Stimulated activated CD4-positive, alpha-beta T cell treated with anti-CD3 and anti-CD28 coated beads, Interleukin-4, amount 100 ng/mL, for 4 hours (primary cell): Measurements from ENCODE around the gene MBOAT7.
A peak's percentile ranks its signal among the peaks of the same experiment; 100 is the strongest.

ENCODE experiments used
- DNase-seq, 2 experiments: peaks; one replicate each; pipeline ENCODE4 v3.0.0-alpha.2; 2020

Gene MBOAT7

DNA sequence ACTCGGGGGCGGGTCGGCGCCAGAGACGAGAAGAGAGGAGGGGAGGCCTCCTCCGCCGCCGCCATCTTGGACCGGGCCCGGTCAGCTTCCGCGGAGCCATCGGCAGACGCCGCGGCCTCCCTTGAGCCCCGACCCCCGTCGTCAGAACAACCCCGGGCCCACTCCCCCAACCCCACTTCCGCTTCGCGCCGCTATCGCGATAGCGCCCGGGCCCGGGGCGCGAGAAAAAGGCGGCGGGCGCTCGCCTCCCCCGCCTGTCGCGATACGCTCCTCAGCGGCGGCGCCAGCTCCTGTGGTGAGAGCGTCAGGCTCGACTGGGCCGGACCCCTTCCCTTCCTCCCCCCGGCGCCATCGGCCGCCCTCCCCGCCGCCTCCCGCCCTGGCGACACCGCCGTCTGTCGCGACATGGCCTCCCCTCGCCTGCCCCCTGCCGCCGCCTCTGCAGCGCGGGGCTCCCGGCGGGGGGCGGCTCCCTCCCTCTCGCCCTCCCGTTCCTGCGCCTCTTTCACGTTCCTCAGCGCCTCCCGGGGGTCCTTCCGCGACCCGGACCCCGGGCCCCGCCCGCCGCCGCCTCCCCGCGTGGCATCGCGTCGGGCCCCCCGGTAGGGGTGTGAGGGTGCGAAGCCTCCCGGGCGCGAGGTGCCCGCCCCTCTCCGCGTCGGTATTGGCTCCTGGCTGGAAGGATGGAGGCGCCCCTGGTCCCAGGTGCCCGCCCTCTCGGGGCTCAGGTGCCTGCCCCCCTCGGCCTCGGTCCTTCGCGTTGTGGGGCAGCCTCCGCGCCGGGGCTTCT lies 51.5 kb downstream of the MBOAT7 start, which contains the start of gene CNOT3:
TSS of gene CNOT3 (plus strand) at position 64 of the 790 bp plus-strand sequence. CDS start 5,217 bp downstream, outside the sequence.
- DNase-seq: peak; percentile 11 to 33

DNA sequence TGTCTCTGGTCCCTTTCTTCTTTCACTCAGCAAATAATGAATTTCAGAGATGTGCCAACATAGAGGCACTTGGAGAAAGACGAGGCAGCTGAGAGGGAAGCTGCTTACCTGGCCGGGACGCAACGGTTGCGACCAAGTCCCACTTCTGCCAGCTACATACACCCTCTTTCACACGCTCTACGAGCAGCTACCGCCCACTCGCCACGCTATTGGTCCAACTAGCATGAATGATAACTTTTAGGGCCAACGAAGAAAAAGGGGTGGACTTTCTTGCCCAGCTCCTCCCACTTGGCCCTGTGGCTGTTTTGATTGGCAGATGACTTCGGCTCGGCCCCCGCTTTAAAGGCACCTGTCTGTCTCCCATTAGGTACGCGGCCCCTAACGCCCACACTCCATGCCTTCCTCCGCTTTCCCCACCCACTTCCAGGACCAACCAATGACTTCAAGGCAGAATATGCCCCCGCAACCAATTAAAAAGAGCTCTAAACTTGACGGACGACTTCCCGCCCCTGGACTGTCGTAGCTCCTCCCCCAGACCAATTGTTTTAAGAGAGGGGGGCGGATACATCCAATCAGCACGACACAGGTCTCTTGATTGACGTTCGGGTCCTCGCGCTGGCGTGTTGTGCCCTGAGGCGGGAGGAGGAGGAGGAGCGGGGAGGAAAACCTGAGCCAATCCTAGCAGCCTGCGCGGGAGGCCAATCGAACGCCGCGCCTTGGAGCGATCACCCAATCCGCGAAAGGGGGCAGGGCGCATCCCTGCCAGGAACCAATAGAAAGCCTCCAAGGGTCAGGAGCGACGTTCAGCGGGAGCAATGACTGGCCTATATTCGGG lies 52.3 kb downstream of the MBOAT7 start:
- DNase-seq: peak; percentile 95 to 100

DNA sequence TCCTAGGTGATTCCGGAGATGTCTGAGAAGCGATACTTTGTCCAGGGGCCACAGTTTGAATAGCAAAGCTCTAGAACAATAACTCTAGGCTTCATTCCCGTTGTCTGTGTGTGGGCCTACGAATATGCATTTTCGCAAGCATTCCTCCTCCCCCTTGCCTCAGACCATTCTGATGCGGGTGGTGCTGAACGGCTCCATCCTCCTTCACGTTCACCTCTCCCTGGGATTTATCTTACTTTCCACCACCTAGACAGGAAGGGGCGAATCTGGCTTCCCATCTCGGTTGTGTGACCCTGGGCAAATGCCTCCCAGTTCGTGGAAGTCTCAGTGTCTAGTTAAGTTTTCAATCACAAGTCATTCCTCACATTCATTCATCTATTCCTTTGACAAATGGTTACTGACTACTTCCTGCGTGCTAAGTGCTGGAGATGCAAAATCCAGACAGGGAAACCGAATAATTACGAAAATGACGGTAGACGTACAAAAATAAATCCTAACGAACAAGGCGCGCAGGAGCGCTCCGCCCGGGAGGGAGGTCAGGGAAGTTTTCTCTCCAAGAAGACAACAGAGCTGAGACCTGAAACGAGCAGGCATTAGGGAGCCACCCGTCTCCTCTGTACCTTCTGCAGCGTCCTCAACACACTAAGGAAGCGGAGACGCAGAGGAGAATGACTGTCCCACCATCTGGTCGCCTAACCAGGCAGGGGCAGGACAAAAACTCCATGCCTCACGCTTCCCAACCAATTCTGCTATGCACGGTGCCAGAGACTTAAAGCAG lies 53.1 kb downstream of the MBOAT7 start:
- no peak for DNase-seq

DNA sequence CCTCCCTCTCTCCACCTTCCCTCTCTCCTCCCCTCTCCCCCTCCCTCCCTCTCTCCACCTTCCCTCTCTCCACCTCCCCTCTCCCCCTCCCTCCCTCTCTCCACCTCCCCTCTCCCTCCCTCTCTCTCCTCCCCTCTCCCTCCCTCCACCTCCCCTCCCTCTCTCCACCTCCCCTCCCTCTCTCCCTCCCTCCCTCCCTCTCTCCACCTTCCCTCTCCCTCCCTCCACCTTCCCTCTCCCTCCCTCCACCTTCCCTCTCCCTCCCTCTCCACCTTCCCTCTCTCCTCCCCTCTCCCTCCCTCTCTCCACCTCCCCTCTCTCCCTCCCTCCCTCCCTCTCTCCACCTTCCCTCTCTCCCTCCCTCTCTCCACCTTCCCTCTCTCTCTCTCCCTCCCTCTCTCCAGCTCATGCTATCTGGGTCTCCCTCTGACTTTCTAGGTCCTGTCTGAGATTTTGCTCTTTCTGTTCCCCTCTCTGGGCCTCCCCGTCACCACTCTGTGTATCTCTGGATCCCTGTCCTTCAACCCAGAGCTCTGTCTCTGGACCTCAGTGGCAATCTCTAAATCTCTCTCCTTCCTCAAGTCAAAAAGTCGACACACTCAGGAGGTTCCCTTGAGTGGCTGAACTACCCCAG lies 55.3 kb downstream of the MBOAT7 start:
- DNase-seq: no peak

DNA sequence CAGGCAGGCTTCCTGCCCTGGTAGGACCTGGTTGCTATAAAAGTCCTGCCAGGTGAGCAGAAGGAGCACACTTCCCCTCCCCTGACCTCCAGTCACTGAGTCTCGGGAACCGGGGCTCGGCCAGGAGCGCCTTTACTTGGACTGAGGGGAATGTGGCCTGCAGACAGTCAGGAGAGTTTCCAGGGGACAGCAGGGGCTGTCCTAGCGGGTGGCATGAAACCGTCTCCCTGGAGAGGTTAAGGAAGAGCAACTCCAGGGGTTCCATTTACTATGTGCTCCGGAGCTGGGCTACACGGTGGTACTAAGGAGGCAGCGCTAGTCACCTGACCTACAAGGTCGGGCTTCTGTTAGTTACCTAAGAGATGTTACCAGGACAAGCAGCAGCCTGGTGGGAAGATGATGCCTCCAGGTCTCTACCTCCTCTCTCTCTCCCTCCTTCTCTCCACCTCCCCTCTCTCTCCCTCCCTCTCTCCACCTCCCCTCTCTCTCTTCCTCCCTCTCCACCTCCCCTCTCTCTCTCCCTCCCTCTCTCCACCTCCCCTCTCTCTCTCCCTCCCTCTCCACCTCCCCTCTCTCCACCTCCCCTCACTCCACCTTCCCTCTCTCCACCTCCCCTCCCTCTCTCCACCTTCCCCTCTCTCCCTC lies 55.9 kb downstream of the MBOAT7 start:
- no peak for DNase-seq

DNA sequence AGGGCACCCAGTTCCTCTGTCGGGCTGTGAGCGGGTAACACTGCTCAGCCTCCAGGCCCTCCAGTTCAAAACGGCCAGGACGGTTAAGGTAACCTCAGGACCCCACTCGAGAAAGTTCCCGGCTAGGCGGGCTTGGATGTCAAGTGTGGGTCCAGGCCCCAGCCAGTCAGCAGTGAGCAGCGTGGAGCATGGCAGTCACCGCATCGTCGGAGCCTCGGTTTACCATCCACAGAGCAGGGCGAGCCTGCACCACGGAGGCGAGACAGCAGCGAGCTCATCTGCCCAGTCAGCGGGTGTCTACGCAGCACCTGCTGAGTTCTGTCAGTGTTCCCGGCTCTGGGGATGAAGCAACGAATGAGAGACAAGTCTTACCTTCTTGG lies 59.8 kb downstream of the MBOAT7 start:
- no peak for DNase-seq

DNA sequence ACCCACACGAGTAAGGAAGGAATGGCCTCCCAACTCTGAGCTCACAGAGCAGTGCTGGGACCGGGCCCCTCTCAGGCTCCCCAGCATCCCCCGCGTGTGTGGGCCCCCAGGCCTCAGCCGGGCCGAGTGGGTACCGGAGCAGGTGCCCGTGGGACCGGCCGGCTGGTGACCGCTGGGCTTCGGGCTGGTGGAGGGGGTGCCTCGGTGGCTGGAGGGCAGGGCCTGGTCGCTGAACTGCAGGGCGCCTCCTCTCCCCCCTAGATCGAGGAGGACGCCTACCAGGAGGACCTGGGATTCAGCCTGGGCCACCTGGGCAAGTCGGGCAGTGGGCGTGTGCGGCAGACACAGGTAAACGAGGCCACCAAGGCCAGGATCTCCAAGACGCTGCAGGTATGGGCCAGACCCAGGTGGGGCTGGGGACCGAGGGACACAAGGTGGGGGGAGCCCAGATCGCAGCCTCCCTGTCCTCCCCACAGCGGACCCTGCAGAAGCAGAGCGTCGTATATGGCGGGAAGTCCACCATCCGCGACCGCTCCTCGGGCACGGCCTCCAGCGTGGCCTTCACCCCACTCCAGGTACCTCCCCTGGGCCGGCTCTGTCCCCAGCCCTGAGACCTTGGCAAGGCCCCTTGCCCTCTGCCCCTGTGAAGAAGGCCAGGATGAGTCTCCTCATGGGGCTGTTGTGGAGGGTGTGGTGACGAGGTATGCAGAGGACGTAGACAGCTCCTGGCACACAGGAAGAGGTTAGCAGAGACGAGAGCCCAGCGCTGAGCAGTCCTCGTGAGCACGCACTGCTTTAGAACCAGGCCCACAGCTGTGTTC lies 60.4 kb downstream of the MBOAT7 start:
- no peak for DNase-seq

DNA sequence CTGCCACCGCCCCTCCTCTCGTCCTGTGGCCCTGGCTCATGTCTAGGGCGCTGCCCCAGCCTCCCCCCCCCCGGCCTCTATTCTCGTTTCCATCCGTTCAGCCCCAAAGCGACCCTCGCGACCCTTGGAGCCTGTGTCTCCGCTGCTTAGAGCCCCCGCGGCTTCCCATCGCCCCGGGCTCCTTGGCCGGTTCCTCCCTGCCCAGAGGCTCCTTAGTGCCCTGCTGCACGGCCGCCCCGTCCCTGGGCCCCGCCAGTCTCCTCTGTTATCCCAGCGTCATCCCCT lies 61.0 kb downstream of the MBOAT7 start:
- DNase-seq: no peak

DNA sequence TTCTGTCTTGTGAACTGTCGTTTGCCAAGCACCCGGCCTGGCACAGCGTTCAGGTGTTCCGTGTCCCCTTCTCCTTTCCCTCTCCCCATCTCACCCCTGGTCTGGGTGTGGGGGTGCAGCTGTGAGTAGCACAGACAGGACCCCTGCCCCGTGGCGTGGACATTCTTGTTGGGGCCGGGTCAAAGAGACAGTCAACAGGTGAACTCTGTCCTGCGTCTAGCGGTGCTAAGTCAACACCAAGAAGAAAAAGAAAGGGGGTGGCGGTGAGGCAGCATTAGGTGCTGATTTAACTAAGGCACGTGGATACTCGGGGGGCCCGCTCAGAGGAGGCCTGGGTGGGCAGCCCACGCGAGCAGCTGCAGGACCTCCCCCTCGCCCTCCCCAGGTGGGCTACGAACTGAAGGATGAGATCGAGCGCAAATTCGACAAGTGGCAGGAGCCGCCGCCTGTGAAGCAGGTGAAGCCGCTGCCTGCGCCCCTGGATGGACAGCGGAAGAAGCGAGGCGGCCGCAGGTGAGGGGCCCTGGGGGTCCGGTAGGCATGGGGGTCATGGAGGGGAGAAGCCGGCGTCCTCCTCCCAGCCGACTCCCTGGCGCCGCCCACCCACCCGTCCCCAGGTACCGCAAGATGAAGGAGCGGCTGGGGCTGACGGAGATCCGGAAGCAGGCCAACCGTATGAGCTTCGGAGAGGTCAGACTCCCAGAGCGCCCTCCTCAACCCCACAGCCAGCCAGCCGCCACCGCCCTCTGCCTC lies 61.5 kb downstream of the MBOAT7 start:
- DNase-seq: no peak

DNA sequence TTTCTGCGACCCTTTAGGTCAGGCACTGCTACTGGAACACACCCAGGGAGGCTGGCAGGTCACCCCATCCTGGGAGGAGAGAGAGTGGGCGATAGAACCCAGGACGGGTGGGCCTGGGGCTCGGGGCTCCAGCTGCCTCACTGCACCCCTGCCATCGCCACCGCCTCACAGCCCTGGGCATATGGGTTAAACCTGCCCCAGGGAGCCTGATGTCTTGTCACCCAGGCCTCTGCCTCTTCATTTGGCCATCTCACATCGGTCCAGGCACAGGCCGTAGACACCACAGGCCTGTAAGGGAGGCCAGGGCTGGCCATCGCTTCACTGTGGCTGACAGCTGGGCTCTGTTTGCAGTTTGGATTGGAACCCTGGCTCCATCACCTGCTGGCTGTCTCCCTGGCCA lies 63.7 kb downstream of the MBOAT7 start:
- no peak for DNase-seq

DNA sequence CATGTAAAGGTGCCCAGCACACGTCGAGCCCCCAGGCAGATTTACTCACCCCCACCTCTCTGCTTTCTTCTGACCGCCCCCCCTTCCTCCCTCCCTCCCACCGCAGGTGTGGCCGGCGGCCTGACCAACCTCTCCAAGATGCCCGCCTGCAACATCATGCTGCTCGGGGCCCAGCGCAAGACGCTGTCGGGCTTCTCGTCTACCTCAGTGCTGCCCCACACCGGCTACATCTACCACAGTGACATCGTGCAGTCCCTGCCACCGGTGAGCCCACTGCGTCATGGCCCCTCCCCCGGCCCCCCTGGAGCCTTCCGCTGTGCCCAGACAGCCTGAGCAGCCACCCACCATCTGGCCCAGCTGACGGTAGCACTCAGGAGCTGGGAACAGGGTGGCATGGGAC lies 65.0 kb downstream of the MBOAT7 start:
- DNase-seq: no peak

DNA sequence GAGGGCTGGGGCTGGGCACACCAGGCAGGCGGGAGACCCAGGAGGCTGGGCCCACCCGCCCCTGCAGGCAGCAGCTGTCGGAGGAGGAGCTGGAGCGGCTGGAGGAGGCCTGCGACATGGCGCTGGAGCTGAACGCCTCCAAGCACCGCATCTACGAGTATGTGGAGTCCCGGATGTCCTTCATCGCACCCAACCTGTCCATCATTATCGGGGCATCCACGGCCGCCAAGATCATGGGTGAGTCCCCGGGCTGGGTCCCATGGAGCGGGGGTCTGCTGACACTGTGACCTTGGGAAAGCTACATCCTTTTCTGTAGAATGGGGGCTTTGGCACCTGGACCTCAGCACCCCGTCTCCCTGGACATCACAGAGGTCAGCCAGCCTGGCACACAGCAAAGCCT lies 65.7 kb downstream of the MBOAT7 start:
- no peak for DNase-seq
